HepG2 (cell line): ENCODE results near the gene DENND10. TPM values are rescaled to one million over a fixed set of nuclear protein-coding genes. Genes with fewer than 3 reads are reported as not detected.

ENCODE experiments used
- CREB1 ChIP-seq, 2 experiments: fragments of 450-650 bp in 1 of 2; IDR thresholded peaks; 2 replicates each; pipeline ENCODE4 v1.6.1; 2016 to 2017; ENCODE audit warnings: control low read depth in 1 of 2, mild to moderate bottlenecking in 1 of 2, missing compliant biosample characterization in 1 of 2, missing genetic modification characterization in 1 of 2
- EHMT2 ChIP-seq: fragments of 200-600 bp; sonication (generic); IDR thresholded peaks from 2 replicates; pipeline ENCODE4 v1.7.0; 2017; ENCODE audit warnings: antibody characterized with exemption, low read depth, low read length, borderline replicate concordance
- JARID2 ChIP-seq: sonication (generic); formaldehyde crosslinking; IDR thresholded peaks from 2 replicates; pipeline ENCODE4 v1.8.1; 2023; ENCODE audit warnings: missing genetic modification reagents, inconsistent platforms; ENCODE audit not compliant: insufficient replicate concordance
- NFATC3 ChIP-seq: sonication (generic); formaldehyde crosslinking; IDR thresholded peaks from 2 replicates; pipeline ENCODE4 v1.5.1; 2020; ENCODE audit warnings: mild to moderate bottlenecking, missing genetic modification reagents
- NONO ChIP-seq, 2 experiments: fragments of 450-650 bp in 1 of 2; sonication (generic) in 1 of 2; formaldehyde crosslinking in 1 of 2; IDR thresholded peaks in 1 of 2; conservative IDR thresholded peaks in 1 of 2; 2 replicates each; pipeline versions ENCODE4 v1.6.1 to v1.8.0; 2017 to 2022; ENCODE audit warnings: mild to moderate bottlenecking in 1 of 2, missing genetic modification reagents in 1 of 2, moderate library complexity in 1 of 2
- POGZ ChIP-seq: sonication (generic); formaldehyde crosslinking; IDR thresholded peaks from 2 replicates; pipeline ENCODE4 v1.4.0; 2020; ENCODE audit warnings: mild to moderate bottlenecking, missing genetic modification reagents
- SIX1 ChIP-seq: sonication (generic); formaldehyde crosslinking; IDR thresholded peaks from 2 replicates; pipeline ENCODE4 v1.4.0; 2020; ENCODE audit warnings: missing genetic modification reagents, borderline replicate concordance
- SOX6 ChIP-seq, 2 experiments: fragments of 450-650 bp in 1 of 2; sonication (generic) in 1 of 2; formaldehyde crosslinking in 1 of 2; IDR thresholded peaks; 2 replicates each; pipeline versions ENCODE4 v1.4.0 to v1.6.1; 2017 to 2020; ENCODE audit warnings: antibody characterized with exemption in 1 of 2, mild to moderate bottlenecking in 1 of 2, missing genetic modification reagents in 1 of 2
- SRF ChIP-seq: IDR thresholded peaks from 2 replicates; pipeline ENCODE4 v1.6.1; 2011; ENCODE audit warnings: mild to moderate bottlenecking, low read depth, low read length, moderate library complexity
- TSC22D2 ChIP-seq: sonication (generic); formaldehyde crosslinking; IDR thresholded peaks from 2 replicates; pipeline ENCODE4 v1.5.1; 2020; ENCODE audit warnings: missing genetic modification reagents, mild to moderate bottlenecking, borderline replicate concordance
- ZBTB42 ChIP-seq: sonication (generic); formaldehyde crosslinking; IDR thresholded peaks from 2 replicates; pipeline ENCODE4 v1.5.0; 2020; ENCODE audit warnings: mild to moderate bottlenecking, missing genetic modification reagents
- ZNF138 ChIP-seq: sonication (generic); formaldehyde crosslinking; IDR thresholded peaks from 2 replicates; pipeline ENCODE4 v1.5.0; 2020; ENCODE audit warnings: mild to moderate bottlenecking, low read depth, missing genetic modification reagents
- ZNF776 ChIP-seq: sonication (generic); formaldehyde crosslinking; IDR thresholded peaks from 2 replicates; pipeline ENCODE4 v1.4.0; 2020; ENCODE audit warnings: mild to moderate bottlenecking, missing genetic modification reagents
- polyA plus RNA-seq, 8 experiments: library from polyadenylated mRNA; depleted of rRNA in 3 of 8; stranded (reverse) in 7 of 8; unstranded in 1 of 8; fragments of >200 nt; fragmentation: Illumina TruSeq in 4 of 8; extraction: Trizol in 4 of 8; gene quantifications; 2 replicates each; pipeline versions ENCODE4 v1.2.1 to v1.2.3, GENCODE V29; 2011 to 2016; ENCODE audit warnings: low read depth in 4 of 8, missing spikeins in 1 of 8, mixed read lengths in 1 of 8; ENCODE audit not compliant: insufficient read depth in 1 of 8
- total RNA-seq, 5 experiments: library from RNA; depleted of rRNA; stranded (reverse); fragments of >200 nt; fragmentation: Illumina TruSeq; extraction: Trizol; gene quantifications; 2 replicates each; pipeline ENCODE4 v1.2.3, GENCODE V29; 2016; ENCODE audit warnings: low read depth in 1 of 5
- TF ChIP-seq, protein P1 (sequence below), 2 experiments: fragments of 450-650 bp in 1 of 2; sonication (generic) in 1 of 2; formaldehyde crosslinking in 1 of 2; IDR thresholded peaks; 2 replicates each; pipeline versions ENCODE4 v1.6.1 to v1.8.0; 2016 to 2022; ENCODE audit warnings: antibody characterized with exemption in 1 of 2, mild to moderate bottlenecking in 1 of 2, missing genetic modification reagents in 1 of 2

The DENND10 gene
- total and polyA plus RNA-seq, 2 of the 13 experiments (the other 11 are each of a cell fraction or from before 2014, with no cell fraction given): 43.7 to 78.8 TPM

DNA sequence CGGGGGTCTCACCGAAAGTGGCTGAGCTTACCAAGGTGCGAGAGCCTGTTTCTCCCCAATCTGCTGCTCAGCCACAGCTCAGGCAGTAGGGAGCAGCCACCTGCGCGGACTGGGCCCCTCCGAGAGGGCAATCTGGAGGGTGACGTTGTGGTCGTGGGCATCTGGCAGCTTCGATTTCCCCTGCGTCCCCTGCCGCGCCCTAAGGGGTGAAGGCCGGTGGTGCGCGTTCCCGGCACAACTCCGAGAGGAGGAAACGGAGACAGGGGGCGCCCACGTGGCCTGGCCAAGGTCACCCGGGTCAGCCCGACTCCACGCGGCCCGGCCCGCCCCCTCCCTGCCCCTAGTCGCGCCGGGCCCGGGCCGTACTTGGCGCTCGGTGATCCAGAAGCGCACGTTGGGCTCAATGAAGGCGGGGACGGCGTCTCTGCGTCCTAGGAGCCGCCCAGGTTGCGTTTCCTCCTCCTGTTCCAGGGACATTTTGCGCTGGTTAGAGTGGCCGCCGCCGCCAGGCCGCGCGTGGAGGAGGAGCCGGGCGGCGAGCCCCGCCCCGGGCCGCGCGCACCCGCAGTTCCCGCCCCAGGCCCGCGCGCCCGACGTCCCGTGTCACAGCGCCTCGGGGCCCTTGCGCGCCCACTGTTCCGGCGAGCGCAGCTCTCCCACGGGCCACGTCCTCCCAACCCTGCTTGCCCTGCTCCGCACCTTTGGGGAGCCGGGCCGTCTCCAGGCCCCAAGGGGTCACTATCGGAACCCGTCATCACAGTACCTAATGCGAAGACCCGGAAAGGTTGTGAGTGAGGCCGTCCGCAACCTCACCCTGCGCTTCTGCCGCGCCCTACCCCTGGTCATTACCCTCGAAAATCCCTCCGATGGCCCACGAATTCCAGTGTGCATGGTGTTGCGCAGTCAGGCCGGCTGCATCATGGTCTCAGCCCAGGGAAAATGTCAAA, 61.5 kb downstream of the DENND10 start, which contains the start of gene SFXN4 (continued):
- peak; percentile 43; the same call in 1 of the 2 replicates for TF ChIP-seq SIX1 (CRISPR knock-in tag)
- TF ChIP-seq ZNF138 (CRISPR knock-in tag): peak; percentile 21; the same call in 1 of the 2 replicates
- peak; percentile 72 for TF ChIP-seq JARID2 (CRISPR knock-in tag)
- no peak for TF ChIP-seq NONO (IDR thresholded peaks at IDR 0.05)
- TF ChIP-seq NONO (CRISPR knock-in tag; conservative IDR thresholded peaks at IDR 0.05): peak; percentile 48; the same call in 1 of the 2 replicates
- TF ChIP-seq ZBTB42: 0 out of 2 replicates have a peak, but pooled peaks have one; percentile 41
- TF ChIP-seq EHMT2: no peak
- no peak for TF ChIP-seq CREB1 (IDR thresholded peaks at IDR 0.05)
- no peak for TF ChIP-seq CREB1 (CRISPR knock-in tag; IDR thresholded peaks at IDR 0.05)
- no peak for TF ChIP-seq SOX6 (IDR thresholded peaks at IDR 0.05)
- peak; percentile 72 for TF ChIP-seq SOX6 (CRISPR knock-in tag; IDR thresholded peaks at IDR 0.05)
- 0 out of 2 replicates have a peak, but pooled peaks have one; percentile 9 for TF ChIP-seq SRF
- TF ChIP-seq, protein P1, sequence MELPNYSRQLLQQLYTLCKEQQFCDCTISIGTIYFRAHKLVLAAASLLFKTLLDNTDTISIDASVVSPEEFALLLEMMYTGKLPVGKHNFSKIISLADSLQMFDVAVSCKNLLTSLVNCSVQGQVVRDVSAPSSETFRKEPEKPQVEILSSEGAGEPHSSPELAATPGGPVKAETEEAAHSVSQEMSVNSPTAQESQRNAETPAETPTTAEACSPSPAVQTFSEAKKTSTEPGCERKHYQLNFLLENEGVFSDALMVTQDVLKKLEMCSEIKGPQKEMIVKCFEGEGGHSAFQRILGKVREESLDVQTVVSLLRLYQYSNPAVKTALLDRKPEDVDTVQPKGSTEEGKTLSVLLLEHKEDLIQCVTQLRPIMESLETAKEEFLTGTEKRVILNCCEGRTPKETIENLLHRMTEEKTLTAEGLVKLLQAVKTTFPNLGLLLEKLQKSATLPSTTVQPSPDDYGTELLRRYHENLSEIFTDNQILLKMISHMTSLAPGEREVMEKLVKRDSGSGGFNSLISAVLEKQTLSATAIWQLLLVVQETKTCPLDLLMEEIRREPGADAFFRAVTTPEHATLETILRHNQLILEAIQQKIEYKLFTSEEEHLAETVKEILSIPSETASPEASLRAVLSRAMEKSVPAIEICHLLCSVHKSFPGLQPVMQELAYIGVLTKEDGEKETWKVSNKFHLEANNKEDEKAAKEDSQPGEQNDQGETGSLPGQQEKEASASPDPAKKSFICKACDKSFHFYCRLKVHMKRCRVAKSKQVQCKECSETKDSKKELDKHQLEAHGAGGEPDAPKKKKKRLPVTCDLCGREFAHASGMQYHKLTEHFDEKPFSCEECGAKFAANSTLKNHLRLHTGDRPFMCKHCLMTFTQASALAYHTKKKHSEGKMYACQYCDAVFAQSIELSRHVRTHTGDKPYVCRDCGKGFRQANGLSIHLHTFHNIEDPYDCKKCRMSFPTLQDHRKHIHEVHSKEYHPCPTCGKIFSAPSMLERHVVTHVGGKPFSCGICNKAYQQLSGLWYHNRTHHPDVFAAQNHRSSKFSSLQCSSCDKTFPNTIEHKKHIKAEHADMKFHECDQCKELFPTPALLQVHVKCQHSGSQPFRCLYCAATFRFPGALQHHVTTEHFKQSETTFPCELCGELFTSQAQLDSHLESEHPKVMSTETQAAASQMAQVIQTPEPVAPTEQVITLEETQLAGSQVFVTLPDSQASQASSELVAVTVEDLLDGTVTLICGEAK (IDR thresholded peaks at IDR 0.05): no peak
- TF ChIP-seq, protein P1 (CRISPR knock-in tag; IDR thresholded peaks at IDR 0.05): peak; percentile 80
- peak; percentile 66; the same call in 1 of the 2 replicates for TF ChIP-seq TSC22D2 (CRISPR knock-in tag)
- TF ChIP-seq NFATC3 (CRISPR knock-in tag): no peak
- TF ChIP-seq ZNF776 (CRISPR knock-in tag): no peak
- TF ChIP-seq POGZ (CRISPR knock-in tag): peak; percentile 54; the same call in 1 of the 2 replicates
